Upper lobe of left lung (tissue), 4 donors: ENCODE measurements around the gene DOCK8.

Experiments used
- EP300 ChIP-seq, 4 donors: sonication (generic); formaldehyde crosslinking; IDR thresholded peaks; one replicate each; pipeline ENCODE4 v1.5.1; 2017; ENCODE audit warnings: antibody characterized with exemption in 4 of 4, control low read depth in 2 of 4
- POLR2A ChIP-seq, 4 donors: fragments of 450-650 bp; IDR thresholded peaks; one replicate each; pipeline ENCODE4 v1.5.1; 2016 to 2017; ENCODE audit warnings: antibody characterized with exemption in 4 of 4, mild to moderate bottlenecking in 2 of 4
- TF ChIP-seq, protein P1 (sequence below), 6 experiments: fragments of 450-650 bp in 4 of 6; fragments of 200-600 bp in 2 of 6; sonication (generic) in 2 of 6; IDR thresholded peaks; one replicate each; pipeline ENCODE4 v1.5.1; 2016 to 2019; ENCODE audit warnings: antibody characterized with exemption in 6 of 6

DNA sequence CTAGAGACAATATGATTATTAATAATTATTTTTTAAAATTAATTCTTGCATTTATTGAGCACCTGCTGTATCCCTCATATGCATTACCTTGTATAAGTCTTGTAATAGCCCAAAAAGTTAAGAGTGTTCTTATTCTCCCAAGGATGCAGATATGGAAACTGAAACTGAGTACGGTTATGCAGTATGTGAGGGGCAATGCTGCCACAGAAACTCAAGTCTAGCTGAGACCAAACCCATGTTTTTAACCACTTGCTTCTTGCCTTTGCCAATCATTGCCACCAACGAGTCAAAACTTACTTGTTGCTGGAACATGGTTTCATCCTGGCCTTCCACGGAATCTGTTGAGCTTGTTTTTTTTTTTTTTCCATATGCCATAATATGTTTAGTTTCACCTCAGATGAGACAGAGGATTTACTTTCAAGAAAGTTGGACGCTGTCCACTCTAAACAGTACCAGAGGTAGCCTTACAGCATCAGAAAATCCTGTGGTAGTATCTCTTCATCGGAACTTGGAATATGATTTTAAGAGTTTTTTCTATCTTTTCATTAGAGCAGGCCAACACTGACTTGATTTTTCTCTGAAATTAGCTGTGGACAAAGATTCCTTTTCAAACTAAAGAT is 27.9 kb downstream of the DOCK8 start:
- TF ChIP-seq, protein P1, sequence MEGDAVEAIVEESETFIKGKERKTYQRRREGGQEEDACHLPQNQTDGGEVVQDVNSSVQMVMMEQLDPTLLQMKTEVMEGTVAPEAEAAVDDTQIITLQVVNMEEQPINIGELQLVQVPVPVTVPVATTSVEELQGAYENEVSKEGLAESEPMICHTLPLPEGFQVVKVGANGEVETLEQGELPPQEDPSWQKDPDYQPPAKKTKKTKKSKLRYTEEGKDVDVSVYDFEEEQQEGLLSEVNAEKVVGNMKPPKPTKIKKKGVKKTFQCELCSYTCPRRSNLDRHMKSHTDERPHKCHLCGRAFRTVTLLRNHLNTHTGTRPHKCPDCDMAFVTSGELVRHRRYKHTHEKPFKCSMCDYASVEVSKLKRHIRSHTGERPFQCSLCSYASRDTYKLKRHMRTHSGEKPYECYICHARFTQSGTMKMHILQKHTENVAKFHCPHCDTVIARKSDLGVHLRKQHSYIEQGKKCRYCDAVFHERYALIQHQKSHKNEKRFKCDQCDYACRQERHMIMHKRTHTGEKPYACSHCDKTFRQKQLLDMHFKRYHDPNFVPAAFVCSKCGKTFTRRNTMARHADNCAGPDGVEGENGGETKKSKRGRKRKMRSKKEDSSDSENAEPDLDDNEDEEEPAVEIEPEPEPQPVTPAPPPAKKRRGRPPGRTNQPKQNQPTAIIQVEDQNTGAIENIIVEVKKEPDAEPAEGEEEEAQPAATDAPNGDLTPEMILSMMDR (IDR thresholded peaks at IDR 0.05), result no peak
- TF ChIP-seq EP300 (IDR thresholded peaks at IDR 0.05) (no peak), POLR2A (IDR thresholded peaks at IDR 0.05) (no peak)
